ENCODE data around the gene HOXB5.

Gene HOXB5

GRCh38 chr17:48570325-48571023 is 23.1 kb downstream of the HOXB5 start:
- no peak for DNase-seq

GRCh38 chr17:48569674-48570324 is 23.8 kb downstream of the HOXB5 start:
- DNase-seq = no peak

- DNase-seq = no peak
Measured at GRCh38 chr17:48569240-48569582, 24.4 kb downstream of the HOXB5 start.

GRCh38 chr17:48568499-48569239 is 24.9 kb downstream of the HOXB5 start:
- DNase-seq = no peak

- DNase-seq = no peak
Measured at GRCh38 chr17:48567646-48568354, 25.8 kb downstream of the HOXB5 start.

- DNase-seq = no peak
Measured at GRCh38 chr17:48567209-48567608, 26.4 kb downstream of the HOXB5 start.

GRCh38 chr17:48566717-48567116 is 26.9 kb downstream of the HOXB5 start:
- no peak for DNase-seq

- no peak for DNase-seq
Measured at GRCh38 chr17:48565925-48566710, 27.5 kb downstream of the HOXB5 start.

GRCh38 chr17:48565022-48565554 is 28.5 kb downstream of the HOXB5 start:
- no peak for DNase-seq

- no peak for DNase-seq
Measured at GRCh38 chr17:48564188-48565021, 29.2 kb downstream of the HOXB5 start.

- no peak for DNase-seq
Measured at GRCh38 chr17:48563867-48564187, 29.8 kb downstream of the HOXB5 start.

- DNase-seq = no peak
Measured at GRCh38 chr17:48563385-48563838, 30.2 kb downstream of the HOXB5 start.

- DNase-seq = no peak
Measured at GRCh38 chr17:48562934-48563333, 30.6 kb downstream of the HOXB5 start.

- no peak for DNase-seq
Measured at GRCh38 chr17:48561884-48562810, 31.4 kb downstream of the HOXB5 start.

GRCh38 chr17:48559840-48560817 is 33.5 kb downstream of the HOXB5 start:
- no peak for DNase-seq

GRCh38 chr17:48559122-48559839 is 34.3 kb downstream of the HOXB5 start:
- DNase-seq = no peak

GRCh38 chr17:48558831-48559121 is 34.8 kb downstream of the HOXB5 start:
- no peak for DNase-seq

- DNase-seq = no peak
Measured at GRCh38 chr17:48558057-48558830, 35.3 kb downstream of the HOXB5 start.

Data from activated CD4-positive, CD25-positive, alpha-beta regulatory T cell treated with anti-CD3 and anti-CD28 coated beads, Interleukin-2, amount 50 U/mL, for 72 hours (primary cell).